Rectal smooth muscle tissue (tissue), 1 donor: ENCODE measurements around the gene NPHS1.

Experiments used
- H3K27ac ChIP-seq: one replicate; pipeline ENCODE4 v1.7.0; 2013; ENCODE audit warnings: low read depth, low read length, inconsistent platforms
- H3K27me3 ChIP-seq: one replicate; pipeline ENCODE4 v1.7.0; 2013; ENCODE audit warnings: low read length; ENCODE audit not compliant: control insufficient read depth, insufficient read depth
- H3K36me3 ChIP-seq: one replicate; pipeline ENCODE4 v1.7.0; 2013; ENCODE audit warnings: low read length; ENCODE audit not compliant: control insufficient read depth, insufficient read depth
- H3K4me1 ChIP-seq: one replicate; pipeline ENCODE4 v1.7.0; 2013; ENCODE audit warnings: low read length; ENCODE audit not compliant: control insufficient read depth, insufficient read depth
- H3K4me3 ChIP-seq: one replicate; pipeline ENCODE4 v1.7.0; 2013; ENCODE audit warnings: low read length
- H3K9ac ChIP-seq: one replicate; pipeline ENCODE4 v1.7.0; 2013; ENCODE audit warnings: low read length

The NPHS1 gene

GRCh38 chr19:35793381-35794165 lies 58.7 kb downstream of the NPHS1 start:
- Histone ChIP-seq H3K9ac (no peak overlapping the region), H3K36me3 (no peaks in the 10 kb centered on the region), H3K4me1 (no peaks in the 10 kb centered on the region), H3K27ac (no peak overlapping the region), H3K4me3 (no peak overlapping the region), H3K27me3 (peaks cover 12% of the 10 kb centered on the region)

GRCh38 chr19:35792888-35793287 lies 59.4 kb downstream of the NPHS1 start:
- Histone ChIP-seq H3K36me3 (no peaks in the 10 kb centered on the region), H3K4me3 (no peak overlapping the region), H3K9ac (no peak overlapping the region), H3K4me1 (no peaks in the 10 kb centered on the region), H3K27ac (no peak overlapping the region), H3K27me3 (peaks cover 11% of the 10 kb centered on the region)

- no peaks in the 10 kb centered on the region for H3K36me3 ChIP-seq
- H3K9ac ChIP-seq = no peak overlapping the region
- H3K27me3 ChIP-seq = peaks cover 7% of the 10 kb centered on the region
- no peak overlapping the region for H3K4me3 ChIP-seq
- H3K27ac ChIP-seq = no peak overlapping the region
- H3K4me1 ChIP-seq = no peaks in the 10 kb centered on the region
Measured at GRCh38 chr19:35792312-35792711, 60.0 kb downstream of the NPHS1 start.

- Histone ChIP-seq H3K27ac (no peak overlapping the region), H3K4me1 (no peaks in the 10 kb centered on the region), H3K9ac (no peak overlapping the region)
Measured at GRCh38 chr19:35791814-35792279, 60.5 kb downstream of the NPHS1 start.

GRCh38 chr19:35790981-35791813 lies 61.1 kb downstream of the NPHS1 start:
- no peaks in the 10 kb centered on the region for H3K27me3 ChIP-seq
- no peak overlapping the region for H3K9ac ChIP-seq
- H3K27ac ChIP-seq = no peak overlapping the region
- H3K4me3 ChIP-seq = no peak overlapping the region
- no peaks in the 10 kb centered on the region for H3K4me1 ChIP-seq
- no peaks in the 10 kb centered on the region for H3K36me3 ChIP-seq

More at GRCh38 chr19:35791814-35792279, 60.5 kb downstream of the NPHS1 start:
- Histone ChIP-seq H3K36me3 (no peaks in the 10 kb centered on the region), H3K27me3 (peaks cover 6% of the 10 kb centered on the region), H3K4me3 (no peak overlapping the region)

- Histone ChIP-seq H3K27me3 (no peaks in the 10 kb centered on the region), H3K36me3 (no peaks in the 10 kb centered on the region), H3K4me3 (no peak overlapping the region), H3K27ac (no peak overlapping the region), H3K4me1 (no peaks in the 10 kb centered on the region), H3K9ac (no peak overlapping the region)
Measured at GRCh38 chr19:35789978-35790944, 62.0 kb downstream of the NPHS1 start.

GRCh38 chr19:35789195-35789977 lies 62.9 kb downstream of the NPHS1 start:
- no peak overlapping the region for H3K27ac ChIP-seq
- no peaks in the 10 kb centered on the region for H3K27me3 ChIP-seq
- no peaks in the 10 kb centered on the region for H3K4me1 ChIP-seq
- H3K36me3 ChIP-seq = no peaks in the 10 kb centered on the region
- H3K9ac ChIP-seq = no peak overlapping the region
- H3K4me3 ChIP-seq = no peak overlapping the region

GRCh38 chr19:35788205-35788960 lies 63.9 kb downstream of the NPHS1 start:
- Histone ChIP-seq H3K4me3 (no peak overlapping the region), H3K4me1 (no peaks in the 10 kb centered on the region), H3K36me3 (no peaks in the 10 kb centered on the region), H3K9ac (no peak overlapping the region), H3K27ac (no peak overlapping the region), H3K27me3 (no peaks in the 10 kb centered on the region)

GRCh38 chr19:35787227-35787799 lies 65.0 kb downstream of the NPHS1 start:
- Histone ChIP-seq H3K36me3 (peaks cover 3% of the 10 kb centered on the region), H3K9ac (no peak overlapping the region), H3K27ac (no peak overlapping the region), H3K27me3 (no peaks in the 10 kb centered on the region), H3K4me3 (no peak overlapping the region), H3K4me1 (no peaks in the 10 kb centered on the region)

GRCh38 chr19:35786299-35787160 lies 65.8 kb downstream of the NPHS1 start:
- H3K9ac ChIP-seq = no peak overlapping the region
- H3K27ac ChIP-seq = no peak overlapping the region
- no peaks in the 10 kb centered on the region for H3K27me3 ChIP-seq
- H3K4me1 ChIP-seq = no peaks in the 10 kb centered on the region
- no peak overlapping the region for H3K4me3 ChIP-seq
- peaks cover 6% of the 10 kb centered on the region for H3K36me3 ChIP-seq
